ENCODE measurements around the gene TMEM256. TPM values are rescaled to one million over a fixed set of nuclear protein-coding genes. Genes with fewer than 3 reads are reported as not detected.

TMEM256 gene
- total and polyA plus RNA-seq, 9 of the 15 experiments (the other 6 are each of a cell fraction or from before 2014, with no cell fraction given), result 43.4 to 177 (median 68.5) TPM

DNA sequence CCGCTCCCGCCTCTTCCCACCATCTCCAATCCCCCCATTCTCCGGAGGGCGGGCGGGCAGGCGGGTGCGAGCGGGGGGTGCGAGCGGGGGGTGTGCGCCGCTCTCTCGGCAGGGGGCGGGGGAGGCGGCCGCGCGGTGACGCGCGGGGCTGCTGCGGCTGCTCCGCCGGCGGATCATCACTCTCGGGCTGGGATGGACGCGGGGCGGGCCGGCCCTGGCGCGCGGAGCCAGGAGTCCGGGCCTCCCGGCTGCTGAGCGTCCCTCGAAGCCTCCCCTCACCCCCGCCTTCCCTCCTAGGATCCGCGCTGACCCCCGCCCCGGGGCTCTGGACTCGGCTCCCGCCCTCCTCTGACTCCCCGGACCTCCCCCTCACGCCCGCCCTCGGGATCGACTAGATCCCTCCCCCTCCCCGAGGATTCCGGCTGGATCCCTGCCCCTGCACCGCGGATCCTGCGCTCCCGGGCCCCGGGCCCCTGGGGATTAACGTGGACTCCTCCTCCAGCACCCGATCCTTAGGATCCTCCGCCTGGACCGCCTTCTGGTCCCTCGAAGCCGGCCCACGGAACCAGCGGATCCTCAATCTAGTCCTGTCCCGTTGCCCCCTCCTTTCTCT lies 946 bp upstream of the TMEM256 start (continued):
- no peak for TF ChIP-seq SAP30 (IDR thresholded peaks at IDR 0.05; ENCODE audit: borderline replicate concordance, insufficient read depth, low read depth, low read length, poor library complexity, severe bottlenecking)
- TF ChIP-seq SREBF2 (CRISPR knock-in tag; IDR thresholded peaks at IDR 0.05), result no peak
- peak in 1 of 2 experiments; percentile 12; a peak in 1 of 4 replicates for TF ChIP-seq NRF1 (conservative IDR thresholded peaks at IDR 0.05 in 1 of 2, IDR thresholded peaks at IDR 0.05 in 1 of 2)
- TF ChIP-seq, protein P1, sequence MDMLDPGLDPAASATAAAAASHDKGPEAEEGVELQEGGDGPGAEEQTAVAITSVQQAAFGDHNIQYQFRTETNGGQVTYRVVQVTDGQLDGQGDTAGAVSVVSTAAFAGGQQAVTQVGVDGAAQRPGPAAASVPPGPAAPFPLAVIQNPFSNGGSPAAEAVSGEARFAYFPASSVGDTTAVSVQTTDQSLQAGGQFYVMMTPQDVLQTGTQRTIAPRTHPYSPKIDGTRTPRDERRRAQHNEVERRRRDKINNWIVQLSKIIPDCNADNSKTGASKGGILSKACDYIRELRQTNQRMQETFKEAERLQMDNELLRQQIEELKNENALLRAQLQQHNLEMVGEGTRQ (CRISPR knock-in tag; IDR thresholded peaks at IDR 0.05), result no peak
- TF ChIP-seq ZNF717 (CRISPR knock-in tag; IDR thresholded peaks at IDR 0.05), result no peak
- no peak for TF ChIP-seq STAG1 (CRISPR knock-in tag; IDR thresholded peaks at IDR 0.05; ENCODE audit: borderline replicate concordance)
- no peak for TF ChIP-seq MEF2A (IDR thresholded peaks at IDR 0.05; ENCODE audit: control insufficient read depth, low read depth, low read length)
- TF ChIP-seq, protein P2, sequence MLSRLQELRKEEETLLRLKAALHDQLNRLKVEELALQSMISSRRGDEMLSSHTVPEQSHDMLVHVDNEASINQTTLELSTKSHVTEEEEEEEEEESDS (CRISPR knock-in tag; IDR thresholded peaks at IDR 0.05), result no peak
- TF ChIP-seq KLF13 (tag; IDR thresholded peaks at IDR 0.05; ENCODE audit: borderline replicate concordance, low read depth), result no peak
- TF ChIP-seq NFYB (IDR thresholded peaks at IDR 0.05; ENCODE audit: extremely low read depth, insufficient read length), result no peak
- TF ChIP-seq KAT7 (CRISPR knock-in tag; IDR thresholded peaks at IDR 0.05; ENCODE audit: borderline replicate concordance), result no peak
- no peak for TF ChIP-seq ZNF57 (CRISPR knock-in tag; IDR thresholded peaks at IDR 0.05)
- no peak for TF ChIP-seq ZNF830 (CRISPR knock-in tag; IDR thresholded peaks at IDR 0.05)
- TF ChIP-seq CC2D1A (IDR thresholded peaks at IDR 0.05), result peak; percentile 99
- TF ChIP-seq NFATC3 (IDR thresholded peaks at IDR 0.05), result no peak
- TF ChIP-seq, protein P3, sequence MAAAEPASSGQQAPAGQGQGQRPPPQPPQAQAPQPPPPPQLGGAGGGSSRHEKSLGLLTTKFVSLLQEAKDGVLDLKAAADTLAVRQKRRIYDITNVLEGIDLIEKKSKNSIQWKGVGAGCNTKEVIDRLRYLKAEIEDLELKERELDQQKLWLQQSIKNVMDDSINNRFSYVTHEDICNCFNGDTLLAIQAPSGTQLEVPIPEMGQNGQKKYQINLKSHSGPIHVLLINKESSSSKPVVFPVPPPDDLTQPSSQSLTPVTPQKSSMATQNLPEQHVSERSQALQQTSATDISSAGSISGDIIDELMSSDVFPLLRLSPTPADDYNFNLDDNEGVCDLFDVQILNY (CRISPR knock-in tag; IDR thresholded peaks at IDR 0.05), result no peak
- peak; percentile 42; the same call in 1 of the 2 replicates for TF ChIP-seq PHF8 (IDR thresholded peaks at IDR 0.05; ENCODE audit: borderline replicate concordance, low read length)
- TF ChIP-seq L3MBTL2 (IDR thresholded peaks at IDR 0.05), result no peak
- TF ChIP-seq ARID1B (IDR thresholded peaks at IDR 0.05), result no peak
- TF ChIP-seq DMBX1 (CRISPR knock-in tag; IDR thresholded peaks at IDR 0.05; ENCODE audit: borderline replicate concordance), result no peak
- TF ChIP-seq CSDE1 (IDR thresholded peaks at IDR 0.05), result no peak
- no peak for TF ChIP-seq ZNF583 (CRISPR knock-in tag; IDR thresholded peaks at IDR 0.05)
- TF ChIP-seq PCBP1 (IDR thresholded peaks at IDR 0.05; ENCODE audit: low read depth, low read length, poor library complexity, severe bottlenecking), result peak; percentile 6
- no peak for TF ChIP-seq ZFP1 (CRISPR knock-in tag; IDR thresholded peaks at IDR 0.05)
- TF ChIP-seq, protein P4, sequence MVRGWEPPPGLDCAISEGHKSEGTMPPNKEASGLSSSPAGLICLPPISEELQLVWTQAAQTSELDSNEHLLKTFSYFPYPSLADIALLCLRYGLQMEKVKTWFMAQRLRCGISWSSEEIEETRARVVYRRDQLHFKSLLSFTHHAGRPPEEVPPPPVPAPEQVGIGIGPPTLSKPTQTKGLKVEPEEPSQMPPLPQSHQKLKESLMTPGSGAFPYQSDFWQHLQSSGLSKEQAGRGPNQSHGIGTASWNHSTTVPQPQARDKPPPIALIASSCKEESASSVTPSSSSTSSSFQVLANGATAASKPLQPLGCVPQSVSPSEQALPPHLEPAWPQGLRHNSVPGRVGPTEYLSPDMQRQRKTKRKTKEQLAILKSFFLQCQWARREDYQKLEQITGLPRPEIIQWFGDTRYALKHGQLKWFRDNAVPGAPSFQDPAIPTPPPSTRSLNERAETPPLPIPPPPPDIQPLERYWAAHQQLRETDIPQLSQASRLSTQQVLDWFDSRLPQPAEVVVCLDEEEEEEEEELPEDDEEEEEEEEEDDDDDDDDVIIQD (CRISPR knock-in tag; IDR thresholded peaks at IDR 0.05), result no peak
- no peak for TF ChIP-seq GTF2A2 (tag; IDR thresholded peaks at IDR 0.05)
- no peak for TF ChIP-seq SRSF9 (IDR thresholded peaks at IDR 0.05; ENCODE audit: borderline replicate concordance, low read depth, low read length)
- TF ChIP-seq ZNF23 (CRISPR knock-in tag; IDR thresholded peaks at IDR 0.05), result no peak
